IPS-15b (cell line): ENCODE results near the gene DLGAP4.
A peak's percentile ranks its signal among the peaks of the same experiment; 100 is the strongest.

ENCODE experiments used
- H3K27me3 ChIP-seq: one replicate; pipeline ENCODE4 v1.6.1; 2013; ENCODE audit warnings: low read length; ENCODE audit not compliant: control insufficient read depth, insufficient read depth
- H3K36me3 ChIP-seq: one replicate; pipeline ENCODE4 v1.6.1; 2013; ENCODE audit warnings: low read length; ENCODE audit not compliant: control insufficient read depth, insufficient read depth
- H3K4me1 ChIP-seq: one replicate; pipeline ENCODE4 v1.6.1; 2013; ENCODE audit warnings: mild to moderate bottlenecking, low read length; ENCODE audit not compliant: control insufficient read depth, insufficient read depth
- H3K4me3 ChIP-seq: one replicate; pipeline ENCODE4 v1.5.1; 2013; ENCODE audit warnings: low read depth, low read length
- H3K9ac ChIP-seq: one replicate; pipeline ENCODE4 v1.6.1; 2013; ENCODE audit warnings: low read depth, mild to moderate bottlenecking, low read length
- H3K9me3 ChIP-seq: one replicate; pipeline ENCODE4 v1.6.1; 2013; ENCODE audit warnings: mild to moderate bottlenecking, low read length; ENCODE audit not compliant: control insufficient read depth, insufficient read depth

Gene DLGAP4

GRCh38 chr20:36304786-36305495, 1.2 kb upstream of the DLGAP4 start:
- H3K9me3 ChIP-seq: no peaks in the 10 kb centered on the region
- H3K9ac ChIP-seq: no peak overlapping the region
- H3K4me3 ChIP-seq: peak overlapping the region; percentile 52
- H3K36me3 ChIP-seq: no peaks in the 10 kb centered on the region
- H3K4me1 ChIP-seq: peaks cover 7% of the 10 kb centered on the region
- H3K27me3 ChIP-seq: peaks cover 27% of the 10 kb centered on the region

- Histone ChIP-seq H3K27me3 (peaks cover 27% of the 10 kb centered on the region), H3K9ac (no peak overlapping the region), H3K4me1 (peaks cover 7% of the 10 kb centered on the region), H3K4me3 (peak overlapping the region; percentile 66), H3K36me3 (no peaks in the 10 kb centered on the region), H3K9me3 (no peaks in the 10 kb centered on the region)
These were observed 643 bp downstream of the DLGAP4 start for GRCh38 chr20:36306553-36307411.

- peak overlapping the region; percentile 66 for H3K4me3 ChIP-seq
- H3K9ac ChIP-seq: no peak overlapping the region
- peaks cover 27% of the 10 kb centered on the region for H3K27me3 ChIP-seq
- H3K36me3 ChIP-seq: no peaks in the 10 kb centered on the region
- no peaks in the 10 kb centered on the region for H3K9me3 ChIP-seq
- peaks cover 7% of the 10 kb centered on the region for H3K4me1 ChIP-seq
These were observed 1.5 kb downstream of the DLGAP4 start for GRCh38 chr20:36307412-36308325.

GRCh38 chr20:36308353-36308752, 2.2 kb downstream of the DLGAP4 start:
- H3K27me3 ChIP-seq: peaks cover 27% of the 10 kb centered on the region

GRCh38 chr20:36308986-36309385, 2.8 kb downstream of the DLGAP4 start:
- Histone ChIP-seq H3K27me3 (peaks cover 25% of the 10 kb centered on the region), H3K9me3 (no peaks in the 10 kb centered on the region), H3K9ac (no peak overlapping the region)

More at GRCh38 chr20:36308353-36308752, 2.2 kb downstream of the DLGAP4 start:
- Histone ChIP-seq H3K4me3 (no peak overlapping the region), H3K4me1 (peaks cover 7% of the 10 kb centered on the region), H3K9ac (no peak overlapping the region), H3K9me3 (no peaks in the 10 kb centered on the region), H3K36me3 (no peaks in the 10 kb centered on the region)

GRCh38 chr20:36309643-36310042, 3.5 kb downstream of the DLGAP4 start:
- H3K4me1 ChIP-seq: peaks cover 7% of the 10 kb centered on the region
- no peaks in the 10 kb centered on the region for H3K36me3 ChIP-seq
- no peak overlapping the region for H3K9ac ChIP-seq
- no peaks in the 10 kb centered on the region for H3K9me3 ChIP-seq
- no peak overlapping the region for H3K4me3 ChIP-seq
- H3K27me3 ChIP-seq: peaks cover 20% of the 10 kb centered on the region

More at GRCh38 chr20:36308986-36309385, 2.8 kb downstream of the DLGAP4 start:
- H3K4me1 ChIP-seq: peaks cover 7% of the 10 kb centered on the region
- H3K36me3 ChIP-seq: no peaks in the 10 kb centered on the region
- no peak overlapping the region for H3K4me3 ChIP-seq

GRCh38 chr20:36310215-36310981, 4.3 kb downstream of the DLGAP4 start:
- Histone ChIP-seq H3K36me3 (no peaks in the 10 kb centered on the region), H3K27me3 (peaks cover 14% of the 10 kb centered on the region), H3K4me3 (no peak overlapping the region), H3K9me3 (no peaks in the 10 kb centered on the region), H3K4me1 (peaks cover 7% of the 10 kb centered on the region), H3K9ac (no peak overlapping the region)

GRCh38 chr20:36311141-36311853, 5.2 kb downstream of the DLGAP4 start:
- no peak overlapping the region for H3K4me3 ChIP-seq
- peaks cover 7% of the 10 kb centered on the region for H3K4me1 ChIP-seq
- H3K9ac ChIP-seq: no peak overlapping the region
- no peaks in the 10 kb centered on the region for H3K9me3 ChIP-seq
- H3K36me3 ChIP-seq: no peaks in the 10 kb centered on the region
- H3K27me3 ChIP-seq: peaks cover 13% of the 10 kb centered on the region

- peaks cover 7% of the 10 kb centered on the region for H3K4me1 ChIP-seq
- no peaks in the 10 kb centered on the region for H3K36me3 ChIP-seq
- H3K9me3 ChIP-seq: no peaks in the 10 kb centered on the region
- H3K9ac ChIP-seq: no peak overlapping the region
- H3K27me3 ChIP-seq: peaks cover 13% of the 10 kb centered on the region
- H3K4me3 ChIP-seq: no peak overlapping the region
These were observed 6.0 kb downstream of the DLGAP4 start for GRCh38 chr20:36311854-36312723.
